Loucy (cell line): ENCODE data around the gene CRYBA1.

Experiments used
- H2AFZ ChIP-seq: fragments of 200-600 bp; sonication (generic); 2 replicates; pipeline ENCODE4 v1.6.0; 2016; ENCODE audit warnings: antibody characterized with exemption, mild to moderate bottlenecking, low read length, moderate library complexity
- H3F3A ChIP-seq: fragments of 200-600 bp; 2 replicates; pipeline ENCODE4 v1.6.0; 2016; ENCODE audit warnings: antibody characterized with exemption, low read depth, mild to moderate bottlenecking
- H3K27me3 ChIP-seq: fragments of 200-600 bp; sonication (generic); 2 replicates; pipeline ENCODE4 v1.6.1; 2014; ENCODE audit warnings: low read length, mild to moderate bottlenecking; ENCODE audit not compliant: insufficient read depth, poor library complexity, severe bottlenecking
- H3K36me3 ChIP-seq: fragments of 200-600 bp; sonication (generic); 2 replicates; pipeline ENCODE4 v1.6.1; 2016; ENCODE audit warnings: low read length; ENCODE audit not compliant: insufficient read depth
- H3K4me1 ChIP-seq: fragments of 200-600 bp; sonication (generic); 2 replicates; pipeline ENCODE4 v1.5.1; 2014; ENCODE audit warnings: low read length, mild to moderate bottlenecking; ENCODE audit not compliant: insufficient read depth, poor library complexity, severe bottlenecking
- H3K4me2 ChIP-seq: fragments of 200-600 bp; sonication (generic); 2 replicates; pipeline ENCODE4 v1.6.0; 2014; ENCODE audit warnings: antibody characterized with exemption, low read length, low read depth, mild to moderate bottlenecking; ENCODE audit not compliant: poor library complexity, severe bottlenecking
- H3K4me3 ChIP-seq: fragments of 200-600 bp; sonication (generic); 2 replicates; pipeline ENCODE4 v1.5.1; 2014; ENCODE audit warnings: low read length, mild to moderate bottlenecking, mixed read lengths; ENCODE audit not compliant: poor library complexity, severe bottlenecking
- H3K79me2 ChIP-seq: fragments of 200-600 bp; sonication (generic); 2 replicates; pipeline ENCODE4 v1.6.1; 2014; ENCODE audit warnings: low read length; ENCODE audit not compliant: insufficient read depth
- H3K9ac ChIP-seq: fragments of 200-600 bp; sonication (generic); 2 replicates; pipeline ENCODE4 v1.6.0; 2014; ENCODE audit warnings: mild to moderate bottlenecking, low read depth, low read length, moderate library complexity; ENCODE audit not compliant: poor library complexity, severe bottlenecking
- H3K9me2 ChIP-seq: fragments of 200-600 bp; sonication (generic); replicated peaks from 2 replicates; pipeline ENCODE4 v1.6.1; 2016; ENCODE audit warnings: low read depth, low read length, mixed read lengths
- H3K9me3 ChIP-seq: fragments of 200-600 bp; sonication (generic); 2 replicates; pipeline ENCODE4 v1.6.1; 2014; ENCODE audit warnings: mild to moderate bottlenecking, antibody characterized with exemption, low read length, low read depth; ENCODE audit not compliant: insufficient read depth
- H4K20me1 ChIP-seq: fragments of 200-600 bp; sonication (generic); 2 replicates; pipeline ENCODE4 v1.6.0; 2014; ENCODE audit warnings: antibody characterized with exemption, low read length, mild to moderate bottlenecking; ENCODE audit not compliant: insufficient read depth, poor library complexity, severe bottlenecking
- EZH2phosphoT487 ChIP-seq: fragments of 200-600 bp; IDR thresholded peaks from 2 replicates; pipeline ENCODE4 v1.6.1; 2018; ENCODE audit warnings: antibody characterized with exemption, mild to moderate bottlenecking, moderate library complexity, borderline replicate concordance
- TF ChIP-seq, protein P1 (sequence below): fragments of 200-600 bp; sonication (generic); conservative IDR thresholded peaks from 2 replicates; pipeline ENCODE4 v1.5.1; 2014; ENCODE audit warnings: mild to moderate bottlenecking, antibody characterized with exemption, low read length

The CRYBA1 gene

DNA sequence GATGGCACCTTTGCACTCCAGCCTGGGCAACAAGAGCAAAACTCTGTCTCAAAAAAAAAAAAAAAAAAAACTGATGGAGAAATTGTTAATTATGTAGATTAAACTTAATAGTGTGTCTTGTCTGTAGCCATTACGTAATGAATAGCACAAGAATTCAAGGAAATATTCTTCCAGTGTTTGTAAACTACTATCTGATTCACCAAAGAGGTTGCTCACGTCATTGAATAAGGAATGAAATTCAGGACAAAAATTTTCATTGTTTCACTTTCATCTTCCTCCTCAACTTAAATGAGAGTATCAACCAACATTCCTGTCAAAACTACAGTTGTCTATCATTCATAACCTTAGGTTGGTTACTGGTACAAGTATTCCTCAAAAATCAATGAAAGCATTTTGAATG is 35.8 kb upstream of the CRYBA1 start:
- Histone ChIP-seq H3K9ac (no peak overlapping the region), H3K36me3 (no peaks in the 10 kb centered on the region), H2AFZ (no peak overlapping the region), H3F3A (no peaks in the 10 kb centered on the region), H4K20me1 (no peaks in the 10 kb centered on the region), H3K4me1 (no peaks in the 10 kb centered on the region), H3K27me3 (no peaks in the 10 kb centered on the region), H3K79me2 (no peaks in the 10 kb centered on the region), H3K4me2 (no peak overlapping the region), H3K4me3 (no peak overlapping the region), H3K9me3 (no peaks in the 10 kb centered on the region), H3K9me2 (no peaks in the 10 kb centered on the region)
- TF ChIP-seq, protein P1, sequence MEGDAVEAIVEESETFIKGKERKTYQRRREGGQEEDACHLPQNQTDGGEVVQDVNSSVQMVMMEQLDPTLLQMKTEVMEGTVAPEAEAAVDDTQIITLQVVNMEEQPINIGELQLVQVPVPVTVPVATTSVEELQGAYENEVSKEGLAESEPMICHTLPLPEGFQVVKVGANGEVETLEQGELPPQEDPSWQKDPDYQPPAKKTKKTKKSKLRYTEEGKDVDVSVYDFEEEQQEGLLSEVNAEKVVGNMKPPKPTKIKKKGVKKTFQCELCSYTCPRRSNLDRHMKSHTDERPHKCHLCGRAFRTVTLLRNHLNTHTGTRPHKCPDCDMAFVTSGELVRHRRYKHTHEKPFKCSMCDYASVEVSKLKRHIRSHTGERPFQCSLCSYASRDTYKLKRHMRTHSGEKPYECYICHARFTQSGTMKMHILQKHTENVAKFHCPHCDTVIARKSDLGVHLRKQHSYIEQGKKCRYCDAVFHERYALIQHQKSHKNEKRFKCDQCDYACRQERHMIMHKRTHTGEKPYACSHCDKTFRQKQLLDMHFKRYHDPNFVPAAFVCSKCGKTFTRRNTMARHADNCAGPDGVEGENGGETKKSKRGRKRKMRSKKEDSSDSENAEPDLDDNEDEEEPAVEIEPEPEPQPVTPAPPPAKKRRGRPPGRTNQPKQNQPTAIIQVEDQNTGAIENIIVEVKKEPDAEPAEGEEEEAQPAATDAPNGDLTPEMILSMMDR = no peak
- TF ChIP-seq EZH2phosphoT487 = no peak

DNA sequence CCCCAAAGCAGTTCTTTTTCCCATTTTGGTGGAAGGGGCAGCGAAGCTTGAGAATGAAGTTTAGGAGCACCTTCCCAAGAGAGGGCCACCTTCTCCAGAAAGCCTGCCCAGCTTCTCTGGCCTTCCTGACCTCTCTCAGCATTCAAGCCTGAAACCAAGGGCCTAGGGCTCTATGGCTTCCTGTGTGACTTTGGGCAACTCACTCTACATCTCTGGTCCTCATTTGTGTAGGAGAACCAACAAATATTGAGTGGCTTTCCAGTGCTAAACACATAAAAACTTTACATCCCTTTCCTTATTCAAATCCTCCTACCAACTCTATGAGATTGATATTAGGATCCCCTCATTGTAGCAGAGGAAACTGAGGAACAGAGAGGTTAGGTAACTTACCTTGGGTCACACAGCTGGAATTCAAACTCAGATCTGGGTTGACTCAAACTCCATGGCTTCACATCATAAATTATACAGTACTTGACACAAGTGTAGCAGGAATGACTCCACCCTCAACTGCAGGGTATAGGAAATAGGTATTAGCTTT is 34.5 kb upstream of the CRYBA1 start:
- no peak overlapping the region for H3K4me3 ChIP-seq
- no peaks in the 10 kb centered on the region for H4K20me1 ChIP-seq
- H3K9me2 ChIP-seq = no peaks in the 10 kb centered on the region
- H3K27me3 ChIP-seq = no peaks in the 10 kb centered on the region
- no peak overlapping the region for H3K4me2 ChIP-seq
- H3K9ac ChIP-seq = no peak overlapping the region
- H3K36me3 ChIP-seq = no peaks in the 10 kb centered on the region
- no peaks in the 10 kb centered on the region for H3K4me1 ChIP-seq
- TF ChIP-seq, protein P1 = no peak
- no peak for TF ChIP-seq EZH2phosphoT487
- H3K79me2 ChIP-seq = no peaks in the 10 kb centered on the region
- H3K9me3 ChIP-seq = no peaks in the 10 kb centered on the region
- no peaks in the 10 kb centered on the region for H3F3A ChIP-seq
- no peak overlapping the region for H2AFZ ChIP-seq

DNA sequence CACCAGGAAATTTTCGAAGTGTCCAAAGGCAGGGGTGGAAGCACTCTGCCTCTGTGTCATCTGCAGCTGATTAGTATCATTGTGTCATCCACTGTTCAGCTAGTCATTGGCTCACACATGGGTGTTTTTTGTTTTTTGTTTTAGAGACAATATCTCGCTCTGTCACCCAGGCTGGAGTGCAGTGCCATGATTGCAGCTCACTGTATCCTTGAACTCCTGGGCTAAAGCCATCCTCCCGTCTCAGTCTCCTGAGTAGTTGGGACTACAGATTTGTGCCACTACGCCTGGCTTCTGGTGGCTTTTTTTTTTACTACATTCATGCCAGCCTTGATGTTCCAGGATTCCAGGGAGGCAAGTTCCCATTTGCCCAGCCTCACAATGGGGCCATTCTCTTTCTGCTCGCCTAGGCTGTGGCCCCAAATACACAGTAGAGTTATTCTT is 34.0 kb upstream of the CRYBA1 start:
- Histone ChIP-seq H2AFZ (no peak overlapping the region), H3K79me2 (no peaks in the 10 kb centered on the region), H3K9me3 (no peaks in the 10 kb centered on the region), H3K4me3 (no peak overlapping the region), H3F3A (no peaks in the 10 kb centered on the region), H3K4me1 (no peaks in the 10 kb centered on the region), H3K9me2 (no peaks in the 10 kb centered on the region), H3K9ac (no peak overlapping the region), H3K36me3 (no peaks in the 10 kb centered on the region), H3K4me2 (no peak overlapping the region), H3K27me3 (no peaks in the 10 kb centered on the region), H4K20me1 (no peaks in the 10 kb centered on the region)
- TF ChIP-seq, protein P1 = no peak
- TF ChIP-seq EZH2phosphoT487 = no peak
